C4-2B (cell line): ENCODE results near the gene ITGA11.

ENCODE experiments used
- H3K27ac ChIP-seq: fragments of 450-650 bp; 2 replicates; pipeline ENCODE4 v1.5.1; 2017
- ZFX ChIP-seq: fragments of 450-650 bp; IDR thresholded peaks from 2 replicates; pipeline ENCODE4 v1.6.1; 2017
- TF ChIP-seq, protein P1 (sequence below): fragments of 450-650 bp; conservative IDR thresholded peaks from 2 replicates; pipeline ENCODE4 v1.5.1; 2017; ENCODE audit warnings: mild to moderate bottlenecking

Gene ITGA11

DNA sequence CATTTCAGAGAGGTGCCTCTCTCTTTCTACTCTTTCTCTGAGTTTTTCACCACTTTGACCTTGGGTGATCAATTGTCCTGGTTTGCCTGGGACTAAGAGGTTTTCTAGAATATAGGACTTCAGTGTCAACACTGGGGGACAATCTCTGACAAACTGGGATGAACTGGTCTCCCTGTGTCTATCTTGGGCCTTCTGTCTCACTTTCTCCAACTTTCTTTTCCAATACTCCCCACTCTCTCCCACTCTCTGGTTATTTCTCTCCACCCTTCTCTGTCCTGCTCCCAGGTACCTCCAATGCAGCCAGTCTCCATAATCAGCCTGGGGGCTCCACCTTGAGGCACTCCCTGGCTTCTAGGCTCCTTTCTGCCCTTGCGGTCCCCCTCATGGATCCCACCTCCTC lies 4.7 kb upstream of the ITGA11 start:
- TF ChIP-seq, protein P1, sequence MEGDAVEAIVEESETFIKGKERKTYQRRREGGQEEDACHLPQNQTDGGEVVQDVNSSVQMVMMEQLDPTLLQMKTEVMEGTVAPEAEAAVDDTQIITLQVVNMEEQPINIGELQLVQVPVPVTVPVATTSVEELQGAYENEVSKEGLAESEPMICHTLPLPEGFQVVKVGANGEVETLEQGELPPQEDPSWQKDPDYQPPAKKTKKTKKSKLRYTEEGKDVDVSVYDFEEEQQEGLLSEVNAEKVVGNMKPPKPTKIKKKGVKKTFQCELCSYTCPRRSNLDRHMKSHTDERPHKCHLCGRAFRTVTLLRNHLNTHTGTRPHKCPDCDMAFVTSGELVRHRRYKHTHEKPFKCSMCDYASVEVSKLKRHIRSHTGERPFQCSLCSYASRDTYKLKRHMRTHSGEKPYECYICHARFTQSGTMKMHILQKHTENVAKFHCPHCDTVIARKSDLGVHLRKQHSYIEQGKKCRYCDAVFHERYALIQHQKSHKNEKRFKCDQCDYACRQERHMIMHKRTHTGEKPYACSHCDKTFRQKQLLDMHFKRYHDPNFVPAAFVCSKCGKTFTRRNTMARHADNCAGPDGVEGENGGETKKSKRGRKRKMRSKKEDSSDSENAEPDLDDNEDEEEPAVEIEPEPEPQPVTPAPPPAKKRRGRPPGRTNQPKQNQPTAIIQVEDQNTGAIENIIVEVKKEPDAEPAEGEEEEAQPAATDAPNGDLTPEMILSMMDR = no peak
- no peak for TF ChIP-seq ZFX
- no peak overlapping the region for H3K27ac ChIP-seq

DNA sequence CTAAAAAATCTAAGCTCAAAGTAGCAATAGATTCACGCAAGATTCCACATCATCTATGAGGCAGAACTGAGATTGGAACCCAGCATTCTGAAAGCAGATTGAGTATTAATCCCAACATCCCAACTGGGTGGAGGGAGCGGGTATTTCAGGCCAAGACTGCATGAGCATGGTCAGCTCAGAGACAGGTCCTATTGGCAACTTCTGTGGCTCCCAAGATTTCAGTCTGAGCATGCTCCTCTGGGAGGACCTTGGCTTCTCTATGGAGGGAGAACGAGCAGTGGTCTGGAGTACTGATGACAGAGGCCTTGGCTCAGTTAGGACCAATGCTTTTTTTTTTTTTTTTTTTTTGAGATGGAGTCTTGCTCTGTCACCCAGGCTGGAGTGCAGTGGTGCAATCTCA lies 4.0 kb upstream of the ITGA11 start:
- no peak overlapping the region for H3K27ac ChIP-seq
- no peak for TF ChIP-seq ZFX
- TF ChIP-seq, protein P1 = no peak

DNA sequence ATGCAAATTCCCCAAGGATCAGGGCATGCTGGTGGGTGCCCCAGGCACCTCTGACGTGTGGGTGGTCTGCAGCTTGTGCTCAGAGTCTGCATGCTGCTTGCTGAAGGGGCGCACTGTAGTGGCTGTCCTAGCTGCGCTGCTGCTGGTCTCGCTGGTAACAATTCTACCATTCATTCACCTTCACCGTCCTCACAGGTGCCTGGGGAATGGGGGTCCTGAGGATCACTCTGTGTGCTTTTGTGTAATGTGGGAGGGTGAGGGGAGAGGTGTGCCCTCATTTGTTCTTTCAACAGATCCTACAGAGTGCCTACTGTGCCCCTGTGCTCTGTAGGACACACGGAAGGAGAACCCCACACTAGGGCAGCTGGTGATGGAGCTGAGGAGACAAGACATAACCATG lies 2.1 kb upstream of the ITGA11 start:
- no peak overlapping the region for H3K27ac ChIP-seq
- TF ChIP-seq, protein P1 = no peak
- no peak for TF ChIP-seq ZFX

DNA sequence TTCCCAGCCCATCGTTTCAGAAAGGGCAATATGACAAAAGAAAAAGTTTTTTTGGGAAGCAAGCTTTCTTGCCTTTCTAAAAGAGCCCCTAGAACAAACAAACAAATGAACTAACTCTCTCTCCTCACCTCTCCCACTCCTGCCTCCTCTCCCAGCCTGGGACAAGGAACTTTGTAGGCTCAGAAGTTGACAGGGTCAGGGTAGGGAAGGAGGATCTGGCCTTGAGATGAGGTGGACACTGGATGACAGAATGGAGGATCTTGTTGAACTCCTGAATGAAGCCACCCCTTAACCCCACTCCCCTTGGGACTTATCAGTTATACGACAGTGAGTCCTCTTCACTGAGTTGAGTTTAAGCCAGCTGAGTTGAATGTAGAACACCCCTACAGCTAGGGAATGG lies 1.6 kb upstream of the ITGA11 start:
- TF ChIP-seq, protein P1 = no peak
- no peak for TF ChIP-seq ZFX

DNA sequence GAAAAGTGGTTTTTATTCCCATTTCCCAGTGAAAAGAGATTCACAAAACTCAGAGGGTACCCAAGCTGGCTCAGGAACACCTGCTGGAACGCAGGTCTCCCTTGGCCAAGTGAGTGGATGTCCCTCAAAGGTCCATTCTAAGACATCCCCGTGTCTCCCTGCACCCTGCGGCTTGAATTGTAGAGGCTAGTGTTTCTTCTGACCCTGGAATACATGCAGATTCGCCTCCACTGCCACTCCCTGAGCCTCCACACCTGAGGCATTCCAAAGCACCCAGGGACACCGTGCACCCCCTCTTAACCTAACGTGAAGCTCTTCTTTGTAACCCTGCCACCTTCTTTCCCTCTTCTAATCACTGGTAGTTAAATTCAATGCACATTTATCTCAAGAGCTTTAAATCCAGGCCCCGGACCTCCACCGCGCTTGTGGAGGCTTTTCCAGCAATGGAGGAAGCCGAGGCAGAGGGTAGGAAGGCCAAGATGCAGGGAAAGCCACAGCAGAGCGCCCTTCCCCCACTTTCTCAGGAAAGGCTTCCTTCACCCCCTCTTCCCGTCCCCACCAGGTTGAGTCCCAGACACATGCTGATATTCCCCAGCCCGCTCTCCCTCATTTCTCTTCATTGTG lies 590 bp upstream of the ITGA11 start:
- TF ChIP-seq ZFX = no peak
- TF ChIP-seq, protein P1 = no peak
- no peak overlapping the region for H3K27ac ChIP-seq

More for the DNA sequence above, 1.6 kb upstream of the ITGA11 start:
- no peak overlapping the region for H3K27ac ChIP-seq

DNA sequence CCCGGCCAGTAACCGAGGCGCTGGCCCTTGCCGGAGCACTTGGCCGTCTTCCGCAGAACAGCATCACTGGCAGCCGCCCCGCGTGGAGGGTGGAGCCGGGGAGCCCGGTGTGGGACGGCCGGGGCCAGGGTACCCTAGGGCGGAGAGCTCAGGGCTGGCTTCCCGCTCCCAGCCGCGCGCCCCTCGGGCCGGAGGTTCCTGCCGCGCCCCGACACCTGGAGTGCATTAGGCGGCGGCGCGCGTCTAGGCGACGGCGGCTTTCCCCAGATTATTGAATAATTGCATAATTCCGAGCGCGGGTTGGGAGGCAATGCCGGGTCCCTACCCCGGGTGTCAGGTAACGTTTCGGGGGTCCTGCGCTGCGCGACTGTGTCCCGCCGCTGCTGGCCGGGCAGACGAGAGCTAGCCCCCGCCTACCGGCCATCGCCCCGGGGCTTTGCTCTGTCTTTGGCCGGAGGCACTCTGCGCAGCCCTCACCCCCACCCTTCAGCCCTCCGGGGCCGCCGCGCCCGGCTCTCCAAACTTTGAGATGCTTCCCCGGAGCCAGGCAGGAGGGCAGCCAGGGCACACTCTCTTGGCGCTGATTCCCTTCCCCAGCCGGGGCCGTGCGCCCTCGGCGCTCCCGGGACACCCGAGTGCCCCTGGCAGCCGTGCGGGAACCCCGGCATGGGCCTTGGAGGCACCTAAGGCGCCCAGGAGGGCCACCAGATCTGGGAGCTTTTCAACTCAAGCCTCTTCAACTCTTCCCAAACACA lies 749 bp downstream of the ITGA11 start:
- H3K27ac ChIP-seq = no peak overlapping the region
- TF ChIP-seq ZFX = no peak
- TF ChIP-seq, protein P1 = no peak

DNA sequence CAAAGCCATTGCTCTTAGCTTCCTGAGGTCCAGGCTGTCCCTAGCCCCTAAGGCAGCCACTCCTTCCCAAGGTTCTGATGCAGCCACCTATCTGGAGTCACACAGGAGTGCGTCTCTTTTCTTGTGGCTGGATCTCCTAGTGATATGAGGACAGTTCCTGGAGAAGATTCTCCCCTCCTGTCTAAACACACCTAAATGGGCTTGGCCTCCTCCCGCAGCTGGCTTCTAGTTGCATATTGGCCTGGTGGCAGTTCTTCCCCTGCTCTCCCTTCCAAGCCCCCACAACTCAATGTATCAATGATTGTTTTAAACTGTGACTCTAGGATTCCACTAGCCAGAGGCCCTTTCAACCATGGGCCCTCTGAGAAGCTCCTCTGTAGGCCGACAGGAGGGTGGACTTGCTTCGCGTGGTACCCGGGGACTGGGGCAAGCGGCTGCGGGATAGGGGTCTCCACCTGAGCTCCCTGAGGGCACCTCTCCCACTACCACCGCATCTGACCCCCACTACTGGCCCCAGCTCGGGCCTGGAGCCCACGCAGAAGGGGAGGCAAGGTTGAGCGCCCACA lies 1.4 kb downstream of the ITGA11 start:
- TF ChIP-seq ZFX = no peak
- TF ChIP-seq, protein P1 = no peak

More for the DNA sequence above, 1.4 kb downstream of the ITGA11 start:
- no peak overlapping the region for H3K27ac ChIP-seq
